B cell (primary cell): ENCODE results near the gene WDFY4.

Experiments used
- EZH2 ChIP-seq: IDR thresholded peaks from 2 replicates; pipeline ENCODE4 v1.6.1; 2012; ENCODE audit warnings: borderline replicate concordance, low read depth, mild to moderate bottlenecking, moderate library complexity, low read length; ENCODE audit not compliant: insufficient read depth, poor library complexity, severe bottlenecking
- TF ChIP-seq, protein P1 (sequence below): fragments of 200-600 bp; IDR thresholded peaks from one replicate; pipeline ENCODE4 v1.8.0; 2022; ENCODE audit warnings: antibody characterized with exemption, mild to moderate bottlenecking

- TF ChIP-seq EZH2 = no peak
- TF ChIP-seq, protein P1, sequence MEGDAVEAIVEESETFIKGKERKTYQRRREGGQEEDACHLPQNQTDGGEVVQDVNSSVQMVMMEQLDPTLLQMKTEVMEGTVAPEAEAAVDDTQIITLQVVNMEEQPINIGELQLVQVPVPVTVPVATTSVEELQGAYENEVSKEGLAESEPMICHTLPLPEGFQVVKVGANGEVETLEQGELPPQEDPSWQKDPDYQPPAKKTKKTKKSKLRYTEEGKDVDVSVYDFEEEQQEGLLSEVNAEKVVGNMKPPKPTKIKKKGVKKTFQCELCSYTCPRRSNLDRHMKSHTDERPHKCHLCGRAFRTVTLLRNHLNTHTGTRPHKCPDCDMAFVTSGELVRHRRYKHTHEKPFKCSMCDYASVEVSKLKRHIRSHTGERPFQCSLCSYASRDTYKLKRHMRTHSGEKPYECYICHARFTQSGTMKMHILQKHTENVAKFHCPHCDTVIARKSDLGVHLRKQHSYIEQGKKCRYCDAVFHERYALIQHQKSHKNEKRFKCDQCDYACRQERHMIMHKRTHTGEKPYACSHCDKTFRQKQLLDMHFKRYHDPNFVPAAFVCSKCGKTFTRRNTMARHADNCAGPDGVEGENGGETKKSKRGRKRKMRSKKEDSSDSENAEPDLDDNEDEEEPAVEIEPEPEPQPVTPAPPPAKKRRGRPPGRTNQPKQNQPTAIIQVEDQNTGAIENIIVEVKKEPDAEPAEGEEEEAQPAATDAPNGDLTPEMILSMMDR = no peak
Observed at GRCh38 chr10:48999346-48999745, 314.7 kb downstream of the WDFY4 start.
